Uterus (tissue), 4 donors: ENCODE measurements around the gene DGAT2. TPM values are rescaled to one million over a fixed set of nuclear protein-coding genes. Genes with fewer than 3 reads are reported as not detected.

Source experiments
- DNase-seq, 2 donors: peaks; one replicate each; pipeline ENCODE4 v3.0.0-alpha.2; 2019 to 2020
- H3K27ac ChIP-seq, 2 donors: fragments of 200-600 bp; sonication (generic); 1 replicate in 1 of 2; 2 replicates in 1 of 2; pipeline ENCODE4 v1.5.1; 2016 to 2018
- H3K27me3 ChIP-seq, 2 donors: fragments of 200-600 bp; sonication (generic); one replicate each; pipeline ENCODE4 v1.5.1; 2018 to 2019; ENCODE audit warnings: control low read depth in 1 of 2
- H3K36me3 ChIP-seq, 2 donors: fragments of 200-600 bp; sonication (generic); one replicate each; pipeline ENCODE4 v1.5.1; 2019; ENCODE audit warnings: control low read depth in 1 of 2
- H3K4me1 ChIP-seq, 2 donors: fragments of 200-600 bp; sonication (generic); one replicate each; pipeline ENCODE4 v1.5.1; 2018 to 2019; ENCODE audit warnings: control low read depth in 1 of 2
- H3K4me3 ChIP-seq, 2 donors: fragments of 200-600 bp; sonication (generic); 1 replicate in 1 of 2; 2 replicates in 1 of 2; pipeline ENCODE4 v1.5.1; 2018 to 2019; ENCODE audit warnings: mild to moderate bottlenecking in 1 of 2
- H3K9me3 ChIP-seq, 2 donors: fragments of 200-600 bp; sonication (generic); one replicate each; pipeline ENCODE4 v1.5.1; 2019; ENCODE audit warnings: control low read depth in 1 of 2
- POLR2A ChIP-seq, 2 donors: fragments of 450-650 bp; IDR thresholded peaks; one replicate each; pipeline ENCODE4 v1.6.1; 2016; ENCODE audit warnings: antibody characterized with exemption in 2 of 2, mild to moderate bottlenecking in 1 of 2, moderate library complexity in 1 of 2
- intact Hi-C: fragments of 100-400 bp; cut with DNase I; formaldehyde crosslinking; loops from one replicate; pipeline ENCODE4 v1.15.1; 2023; ENCODE audit warnings: low total_unique reads
- total RNA-seq, 4 donors: library from RNA; depleted of rRNA in 3 of 4; stranded (reverse); fragments of >200 nt in 3 of 4; gene quantifications; one replicate each; pipeline versions ENCODE4 v1.1.0 to v1.2.4, GENCODE V29; 2014 to 2023
- TF ChIP-seq, protein P1 (sequence below), 4 experiments: fragments of 200-600 bp in 2 of 4; fragments of 450-650 bp in 2 of 4; sonication (generic) in 2 of 4; IDR thresholded peaks; one replicate each; pipeline ENCODE4 v1.5.1; 2016 to 2019; ENCODE audit warnings: antibody characterized with exemption in 4 of 4, mild to moderate bottlenecking in 2 of 4, moderate library complexity in 1 of 4
- donor health status: DM: yes; HTN: yes; CAD: no.

The DGAT2 gene
- total RNA-seq, 4 donors from 2014 or later = 0.29 to 1.5 (median 1.5) TPM; not detected in 1

- Histone ChIP-seq H3K9me3 (no peaks in the 10 kb centered on the region), H3K4me1 (no peaks in the 10 kb centered on the region), H3K36me3 (no peaks in the 10 kb centered on the region), H3K27ac (no peak overlapping the region), H3K4me3 (no peak overlapping the region), H3K27me3 (no peaks in the 10 kb centered on the region)
- intact Hi-C loops = no loop called here
- no peak for DNase-seq
- TF ChIP-seq, protein P1, sequence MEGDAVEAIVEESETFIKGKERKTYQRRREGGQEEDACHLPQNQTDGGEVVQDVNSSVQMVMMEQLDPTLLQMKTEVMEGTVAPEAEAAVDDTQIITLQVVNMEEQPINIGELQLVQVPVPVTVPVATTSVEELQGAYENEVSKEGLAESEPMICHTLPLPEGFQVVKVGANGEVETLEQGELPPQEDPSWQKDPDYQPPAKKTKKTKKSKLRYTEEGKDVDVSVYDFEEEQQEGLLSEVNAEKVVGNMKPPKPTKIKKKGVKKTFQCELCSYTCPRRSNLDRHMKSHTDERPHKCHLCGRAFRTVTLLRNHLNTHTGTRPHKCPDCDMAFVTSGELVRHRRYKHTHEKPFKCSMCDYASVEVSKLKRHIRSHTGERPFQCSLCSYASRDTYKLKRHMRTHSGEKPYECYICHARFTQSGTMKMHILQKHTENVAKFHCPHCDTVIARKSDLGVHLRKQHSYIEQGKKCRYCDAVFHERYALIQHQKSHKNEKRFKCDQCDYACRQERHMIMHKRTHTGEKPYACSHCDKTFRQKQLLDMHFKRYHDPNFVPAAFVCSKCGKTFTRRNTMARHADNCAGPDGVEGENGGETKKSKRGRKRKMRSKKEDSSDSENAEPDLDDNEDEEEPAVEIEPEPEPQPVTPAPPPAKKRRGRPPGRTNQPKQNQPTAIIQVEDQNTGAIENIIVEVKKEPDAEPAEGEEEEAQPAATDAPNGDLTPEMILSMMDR (IDR thresholded peaks at IDR 0.05) = no peak
- TF ChIP-seq POLR2A (IDR thresholded peaks at IDR 0.05) = no peak
These were observed 8.3 kb upstream of the DGAT2 start for GRCh38 chr11:75760243-75760642.

GRCh38 chr11:75760710-75761493 lies 7.7 kb upstream of the DGAT2 start:
- no peak overlapping the region for H3K27ac ChIP-seq
- no peaks in the 10 kb centered on the region for H3K9me3 ChIP-seq
- no peaks in the 10 kb centered on the region for H3K36me3 ChIP-seq
- intact Hi-C loops = no loop called here
- H3K4me3 ChIP-seq = no peak overlapping the region
- no peak for DNase-seq
- H3K27me3 ChIP-seq = no peaks in the 10 kb centered on the region
- TF ChIP-seq POLR2A (IDR thresholded peaks at IDR 0.05) = no peak
- TF ChIP-seq, protein P1 (IDR thresholded peaks at IDR 0.05) = no peak
- no peaks in the 10 kb centered on the region for H3K4me1 ChIP-seq

DNA sequence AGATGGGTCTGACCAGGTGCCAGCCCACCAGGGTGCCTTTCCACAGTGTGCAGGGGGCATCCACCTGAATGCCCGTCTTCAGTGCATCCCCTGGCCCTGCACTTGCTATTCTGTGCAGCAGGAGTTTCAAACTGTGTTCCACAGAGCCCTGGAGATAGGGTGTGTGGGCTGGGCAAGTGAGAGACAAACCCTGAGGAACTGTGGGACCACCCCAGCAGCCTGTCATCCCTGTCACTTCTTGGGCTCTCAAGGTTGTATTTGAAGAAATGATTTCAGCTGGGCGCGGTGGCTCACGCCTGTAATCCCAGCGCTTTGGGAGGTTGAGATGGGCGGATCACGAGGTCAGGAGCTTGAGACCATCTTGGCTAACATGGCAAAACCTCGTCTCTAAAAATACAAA lies 6.4 kb upstream of the DGAT2 start:
- Histone ChIP-seq H3K27me3 (no peaks in the 10 kb centered on the region), H3K27ac (no peak overlapping the region), H3K9me3 (no peaks in the 10 kb centered on the region), H3K4me3 (no peak overlapping the region), H3K4me1 (no peaks in the 10 kb centered on the region), H3K36me3 (no peaks in the 10 kb centered on the region)
- TF ChIP-seq POLR2A (IDR thresholded peaks at IDR 0.05) = no peak
- TF ChIP-seq, protein P1 (IDR thresholded peaks at IDR 0.05) = no peak
- intact Hi-C loops = no loop called here
- no peak for DNase-seq

DNA sequence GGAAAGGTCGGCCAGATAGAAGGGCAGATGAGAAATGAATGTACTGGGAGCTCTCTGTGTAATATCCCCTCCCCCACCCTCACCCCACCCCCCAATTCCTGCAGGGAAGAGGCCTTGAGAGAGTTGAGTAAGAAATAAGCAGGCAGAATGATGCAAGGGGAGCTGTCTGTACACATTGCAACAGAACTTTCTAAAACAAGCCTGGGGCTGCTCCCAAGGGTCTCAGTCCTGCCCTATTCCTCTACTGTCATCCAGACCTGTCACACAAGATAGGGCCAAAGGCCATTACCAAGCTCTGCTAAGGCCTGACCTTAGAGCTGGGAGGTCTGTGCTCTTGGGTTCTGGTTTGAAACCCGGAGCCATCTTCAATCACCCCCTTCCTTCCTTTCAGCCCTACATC lies 5.7 kb upstream of the DGAT2 start:
- intact Hi-C loops = no loop called here
- no peak overlapping the region for H3K27ac ChIP-seq

GRCh38 chr11:75763846-75764245 lies 4.7 kb upstream of the DGAT2 start:
- Histone ChIP-seq H3K27me3 (no peaks in the 10 kb centered on the region), H3K9me3 (no peaks in the 10 kb centered on the region), H3K27ac (no peak overlapping the region), H3K4me1 (peaks cover 0 to 13% of the 10 kb centered on the region in 2 donors), H3K36me3 (no peaks in the 10 kb centered on the region), H3K4me3 (no peak overlapping the region)
- intact Hi-C loops = no loop called here
- DNase-seq = no peak
- TF ChIP-seq POLR2A (IDR thresholded peaks at IDR 0.05) = no peak
- TF ChIP-seq, protein P1 (IDR thresholded peaks at IDR 0.05) = no peak

More for the DNA sequence above, 5.7 kb upstream of the DGAT2 start:
- no peak for TF ChIP-seq POLR2A (IDR thresholded peaks at IDR 0.05)
- TF ChIP-seq, protein P1 (IDR thresholded peaks at IDR 0.05) = no peak
- no peak for DNase-seq
- Histone ChIP-seq H3K27me3 (no peaks in the 10 kb centered on the region), H3K9me3 (no peaks in the 10 kb centered on the region), H3K4me3 (no peak overlapping the region), H3K4me1 (peaks cover 0 to 3% of the 10 kb centered on the region in 2 donors), H3K36me3 (no peaks in the 10 kb centered on the region)
